ENCODE data around the gene ARHGDIG.

- no peak for TF ChIP-seq CTCF (IDR thresholded peaks at IDR 0.05)
- no peak for TF ChIP-seq ZFX (IDR thresholded peaks at IDR 0.05; ENCODE audit: borderline replicate concordance)
Measured at GRCh38 chr16:265711-266110, 14.7 kb upstream of the ARHGDIG start.

Measured in 22Rv1 (cell line).